ENCODE results near the gene DOCK6. TPM values are rescaled to one million over a fixed set of nuclear protein-coding genes. Genes with fewer than 3 reads are reported as not detected.

The DOCK6 gene
- total RNA-seq, 1 experiment from 2014 or later, result 88.8 TPM

DNA sequence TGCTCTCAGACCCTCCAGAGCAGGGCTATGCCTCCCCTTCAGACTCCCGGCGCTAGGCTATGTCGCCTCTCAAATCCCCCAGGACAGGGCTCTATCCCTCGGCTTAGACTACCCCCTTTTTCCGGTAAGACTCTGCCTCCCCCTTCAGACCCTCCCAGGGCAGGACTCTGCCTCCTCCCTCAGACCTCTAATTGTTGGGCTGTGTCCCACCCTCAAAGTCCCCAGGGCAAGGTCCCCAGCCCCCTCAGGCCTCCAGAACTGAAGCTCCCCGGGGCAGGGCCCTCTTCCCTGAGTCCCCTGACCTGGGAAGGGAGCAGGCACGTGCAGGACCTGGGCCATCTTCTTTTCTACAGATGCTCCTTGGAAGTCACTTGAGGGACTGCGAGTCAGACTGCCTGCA, 68.2 kb downstream of the DOCK6 start:
- Mint-ChIP-seq H3K36me3 (peaks cover 11% of the 10 kb centered on the region), H3K27me3 (ENCODE audit: low read depth) (no peaks in the 10 kb centered on the region), H3K27ac (no peak overlapping the region), H3K4me1 (peaks cover 10% of the 10 kb centered on the region), H3K9me3 (no peaks in the 10 kb centered on the region), H3K4me3 (no peak overlapping the region)
- CTCF ChIA-PET, result no interaction called here
- POLR2A ChIA-PET, result no interaction called here
- TF ChIP-seq, protein P1, sequence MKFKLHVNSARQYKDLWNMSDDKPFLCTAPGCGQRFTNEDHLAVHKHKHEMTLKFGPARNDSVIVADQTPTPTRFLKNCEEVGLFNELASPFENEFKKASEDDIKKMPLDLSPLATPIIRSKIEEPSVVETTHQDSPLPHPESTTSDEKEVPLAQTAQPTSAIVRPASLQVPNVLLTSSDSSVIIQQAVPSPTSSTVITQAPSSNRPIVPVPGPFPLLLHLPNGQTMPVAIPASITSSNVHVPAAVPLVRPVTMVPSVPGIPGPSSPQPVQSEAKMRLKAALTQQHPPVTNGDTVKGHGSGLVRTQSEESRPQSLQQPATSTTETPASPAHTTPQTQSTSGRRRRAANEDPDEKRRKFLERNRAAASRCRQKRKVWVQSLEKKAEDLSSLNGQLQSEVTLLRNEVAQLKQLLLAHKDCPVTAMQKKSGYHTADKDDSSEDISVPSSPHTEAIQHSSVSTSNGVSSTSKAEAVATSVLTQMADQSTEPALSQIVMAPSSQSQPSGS (CRISPR knock-in tag; IDR thresholded peaks at IDR 0.05; ENCODE audit: borderline replicate concordance, low read depth), result no peak
- no peak for TF ChIP-seq ZNF396 (CRISPR knock-in tag; IDR thresholded peaks at IDR 0.05; ENCODE audit: borderline replicate concordance)
- TF ChIP-seq, protein P2, sequence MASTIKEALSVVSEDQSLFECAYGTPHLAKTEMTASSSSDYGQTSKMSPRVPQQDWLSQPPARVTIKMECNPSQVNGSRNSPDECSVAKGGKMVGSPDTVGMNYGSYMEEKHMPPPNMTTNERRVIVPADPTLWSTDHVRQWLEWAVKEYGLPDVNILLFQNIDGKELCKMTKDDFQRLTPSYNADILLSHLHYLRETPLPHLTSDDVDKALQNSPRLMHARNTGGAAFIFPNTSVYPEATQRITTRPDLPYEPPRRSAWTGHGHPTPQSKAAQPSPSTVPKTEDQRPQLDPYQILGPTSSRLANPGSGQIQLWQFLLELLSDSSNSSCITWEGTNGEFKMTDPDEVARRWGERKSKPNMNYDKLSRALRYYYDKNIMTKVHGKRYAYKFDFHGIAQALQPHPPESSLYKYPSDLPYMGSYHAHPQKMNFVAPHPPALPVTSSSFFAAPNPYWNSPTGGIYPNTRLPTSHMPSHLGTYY (CRISPR knock-in tag; IDR thresholded peaks at IDR 0.05), result no peak
- no peak for ATAC-seq
- DNase-seq (ENCODE audit: low spot score), result no peak

DNA sequence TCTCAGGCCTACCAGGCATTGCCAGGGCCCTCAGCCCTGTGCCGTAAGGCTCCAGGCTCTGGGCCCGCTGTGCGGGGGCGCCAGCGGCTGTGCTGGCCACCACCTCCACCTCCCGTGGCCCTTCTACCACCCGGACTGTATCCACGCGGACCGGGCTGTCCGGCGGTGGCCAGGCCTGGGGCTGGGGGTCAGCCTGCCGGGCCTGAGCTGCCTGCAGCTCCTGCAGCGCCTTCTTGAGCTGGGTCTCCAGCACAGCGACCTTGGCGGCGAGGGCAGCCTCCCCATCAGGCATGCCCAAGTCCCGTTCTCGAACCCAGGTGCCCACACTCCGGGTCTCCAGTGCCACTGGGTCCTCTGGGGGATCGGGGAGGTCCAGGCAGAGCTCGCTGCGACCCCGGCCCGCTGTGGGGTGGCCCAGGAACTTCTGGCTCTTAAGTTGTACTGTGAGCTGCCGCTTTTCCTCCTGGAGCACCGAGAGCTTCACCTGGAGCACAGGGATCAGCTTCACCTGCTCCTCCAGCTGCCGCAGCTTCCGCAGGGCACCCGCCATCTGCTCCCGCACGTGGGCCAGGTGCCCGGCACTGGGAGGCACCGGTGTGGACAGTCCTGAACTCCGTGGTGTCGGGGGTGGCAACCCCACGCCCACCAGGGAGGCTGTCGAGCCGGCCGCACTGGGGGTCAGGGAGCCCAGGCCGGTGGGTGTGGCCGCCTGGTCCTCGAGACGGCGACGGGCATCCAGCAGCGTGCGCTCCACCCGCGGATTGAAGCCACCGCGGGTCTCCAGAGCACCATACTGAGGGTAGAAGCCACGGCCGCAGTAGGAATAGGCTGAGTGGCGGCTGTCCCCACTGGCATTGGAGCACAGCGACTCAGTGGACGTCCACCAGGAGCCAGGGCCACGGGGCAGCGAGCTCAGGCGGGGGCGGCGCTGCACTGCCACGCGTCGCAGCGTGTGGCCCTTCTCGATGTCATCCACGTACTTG, 69.1 kb downstream of the DOCK6 start:
- no peak for ATAC-seq
- TF ChIP-seq TCF7 (CRISPR knock-in tag; IDR thresholded peaks at IDR 0.05; ENCODE audit: low read depth), result no peak
- TF ChIP-seq ZNF232 (CRISPR knock-in tag; IDR thresholded peaks at IDR 0.05), result no peak
- no peak for TF ChIP-seq ZNF121 (CRISPR knock-in tag; IDR thresholded peaks at IDR 0.05)
- TF ChIP-seq, protein P3, sequence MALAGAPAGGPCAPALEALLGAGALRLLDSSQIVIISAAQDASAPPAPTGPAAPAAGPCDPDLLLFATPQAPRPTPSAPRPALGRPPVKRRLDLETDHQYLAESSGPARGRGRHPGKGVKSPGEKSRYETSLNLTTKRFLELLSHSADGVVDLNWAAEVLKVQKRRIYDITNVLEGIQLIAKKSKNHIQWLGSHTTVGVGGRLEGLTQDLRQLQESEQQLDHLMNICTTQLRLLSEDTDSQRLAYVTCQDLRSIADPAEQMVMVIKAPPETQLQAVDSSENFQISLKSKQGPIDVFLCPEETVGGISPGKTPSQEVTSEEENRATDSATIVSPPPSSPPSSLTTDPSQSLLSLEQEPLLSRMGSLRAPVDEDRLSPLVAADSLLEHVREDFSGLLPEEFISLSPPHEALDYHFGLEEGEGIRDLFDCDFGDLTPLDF (CRISPR knock-in tag; IDR thresholded peaks at IDR 0.05), result no peak
- TF ChIP-seq, protein P4, sequence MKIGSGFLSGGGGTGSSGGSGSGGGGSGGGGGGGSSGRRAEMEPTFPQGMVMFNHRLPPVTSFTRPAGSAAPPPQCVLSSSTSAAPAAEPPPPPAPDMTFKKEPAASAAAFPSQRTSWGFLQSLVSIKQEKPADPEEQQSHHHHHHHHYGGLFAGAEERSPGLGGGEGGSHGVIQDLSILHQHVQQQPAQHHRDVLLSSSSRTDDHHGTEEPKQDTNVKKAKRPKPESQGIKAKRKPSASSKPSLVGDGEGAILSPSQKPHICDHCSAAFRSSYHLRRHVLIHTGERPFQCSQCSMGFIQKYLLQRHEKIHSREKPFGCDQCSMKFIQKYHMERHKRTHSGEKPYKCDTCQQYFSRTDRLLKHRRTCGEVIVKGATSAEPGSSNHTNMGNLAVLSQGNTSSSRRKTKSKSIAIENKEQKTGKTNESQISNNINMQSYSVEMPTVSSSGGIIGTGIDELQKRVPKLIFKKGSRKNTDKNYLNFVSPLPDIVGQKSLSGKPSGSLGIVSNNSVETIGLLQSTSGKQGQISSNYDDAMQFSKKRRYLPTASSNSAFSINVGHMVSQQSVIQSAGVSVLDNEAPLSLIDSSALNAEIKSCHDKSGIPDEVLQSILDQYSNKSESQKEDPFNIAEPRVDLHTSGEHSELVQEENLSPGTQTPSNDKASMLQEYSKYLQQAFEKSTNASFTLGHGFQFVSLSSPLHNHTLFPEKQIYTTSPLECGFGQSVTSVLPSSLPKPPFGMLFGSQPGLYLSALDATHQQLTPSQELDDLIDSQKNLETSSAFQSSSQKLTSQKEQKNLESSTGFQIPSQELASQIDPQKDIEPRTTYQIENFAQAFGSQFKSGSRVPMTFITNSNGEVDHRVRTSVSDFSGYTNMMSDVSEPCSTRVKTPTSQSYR (CRISPR knock-in tag; IDR thresholded peaks at IDR 0.05), result no peak
- TF ChIP-seq, protein P5, sequence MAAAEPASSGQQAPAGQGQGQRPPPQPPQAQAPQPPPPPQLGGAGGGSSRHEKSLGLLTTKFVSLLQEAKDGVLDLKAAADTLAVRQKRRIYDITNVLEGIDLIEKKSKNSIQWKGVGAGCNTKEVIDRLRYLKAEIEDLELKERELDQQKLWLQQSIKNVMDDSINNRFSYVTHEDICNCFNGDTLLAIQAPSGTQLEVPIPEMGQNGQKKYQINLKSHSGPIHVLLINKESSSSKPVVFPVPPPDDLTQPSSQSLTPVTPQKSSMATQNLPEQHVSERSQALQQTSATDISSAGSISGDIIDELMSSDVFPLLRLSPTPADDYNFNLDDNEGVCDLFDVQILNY (CRISPR knock-in tag; IDR thresholded peaks at IDR 0.05), result no peak
- no peak for TF ChIP-seq NR3C1 (CRISPR knock-in tag; conservative IDR thresholded peaks at IDR 0.05; ENCODE audit: low read depth)
- TF ChIP-seq, protein P6, sequence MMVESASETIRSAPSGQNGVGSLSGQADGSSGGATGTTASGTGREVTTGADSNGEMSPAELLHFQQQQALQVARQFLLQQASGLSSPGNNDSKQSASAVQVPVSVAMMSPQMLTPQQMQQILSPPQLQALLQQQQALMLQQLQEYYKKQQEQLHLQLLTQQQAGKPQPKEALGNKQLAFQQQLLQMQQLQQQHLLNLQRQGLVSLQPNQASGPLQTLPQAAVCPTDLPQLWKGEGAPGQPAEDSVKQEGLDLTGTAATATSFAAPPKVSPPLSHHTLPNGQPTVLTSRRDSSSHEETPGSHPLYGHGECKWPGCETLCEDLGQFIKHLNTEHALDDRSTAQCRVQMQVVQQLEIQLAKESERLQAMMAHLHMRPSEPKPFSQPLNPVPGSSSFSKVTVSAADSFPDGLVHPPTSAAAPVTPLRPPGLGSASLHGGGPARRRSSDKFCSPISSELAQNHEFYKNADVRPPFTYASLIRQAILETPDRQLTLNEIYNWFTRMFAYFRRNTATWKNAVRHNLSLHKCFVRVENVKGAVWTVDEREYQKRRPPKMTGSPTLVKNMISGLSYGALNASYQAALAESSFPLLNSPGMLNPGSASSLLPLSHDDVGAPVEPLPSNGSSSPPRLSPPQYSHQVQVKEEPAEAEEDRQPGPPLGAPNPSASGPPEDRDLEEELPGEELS (CRISPR knock-in tag; IDR thresholded peaks at IDR 0.05), result no peak
- TF ChIP-seq ZNF263 (CRISPR knock-in tag; IDR thresholded peaks at IDR 0.05; ENCODE audit: low read depth), result no peak
- no peak for TF ChIP-seq MXD4 (CRISPR knock-in tag; IDR thresholded peaks at IDR 0.05; ENCODE audit: borderline replicate concordance)
- TF ChIP-seq GABPB1 (CRISPR knock-in tag; IDR thresholded peaks at IDR 0.05), result no peak
- TF ChIP-seq, protein P7, sequence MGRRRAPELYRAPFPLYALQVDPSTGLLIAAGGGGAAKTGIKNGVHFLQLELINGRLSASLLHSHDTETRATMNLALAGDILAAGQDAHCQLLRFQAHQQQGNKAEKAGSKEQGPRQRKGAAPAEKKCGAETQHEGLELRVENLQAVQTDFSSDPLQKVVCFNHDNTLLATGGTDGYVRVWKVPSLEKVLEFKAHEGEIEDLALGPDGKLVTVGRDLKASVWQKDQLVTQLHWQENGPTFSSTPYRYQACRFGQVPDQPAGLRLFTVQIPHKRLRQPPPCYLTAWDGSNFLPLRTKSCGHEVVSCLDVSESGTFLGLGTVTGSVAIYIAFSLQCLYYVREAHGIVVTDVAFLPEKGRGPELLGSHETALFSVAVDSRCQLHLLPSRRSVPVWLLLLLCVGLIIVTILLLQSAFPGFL (CRISPR knock-in tag; IDR thresholded peaks at IDR 0.05; ENCODE audit: borderline replicate concordance), result no peak
- no peak for TF ChIP-seq GTF2I (CRISPR knock-in tag; conservative IDR thresholded peaks at IDR 0.05)
- TF ChIP-seq KAT7 (CRISPR knock-in tag; IDR thresholded peaks at IDR 0.05; ENCODE audit: borderline replicate concordance), result no peak
- no peak for TF ChIP-seq NFE2L1 (CRISPR knock-in tag; IDR thresholded peaks at IDR 0.05)
- TF ChIP-seq HMGA2 (CRISPR knock-in tag; IDR thresholded peaks at IDR 0.05), result no peak
- no peak for TF ChIP-seq NR2C2 (CRISPR knock-in tag; IDR thresholded peaks at IDR 0.05)
- ChIA-PET CTCF (no interaction called here), POLR2A (no interaction called here)
- Mint-ChIP-seq H3K4me1 (peaks cover 10% of the 10 kb centered on the region), H3K27me3 (ENCODE audit: low read depth) (no peaks in the 10 kb centered on the region), H3K36me3 (peaks cover 11% of the 10 kb centered on the region), H3K9me3 (no peaks in the 10 kb centered on the region), H3K4me3 (no peak overlapping the region), H3K27ac (no peak overlapping the region)
- no peak for DNase-seq (ENCODE audit: low spot score)

Measured in WTC11 (cell line).